Measurements from ENCODE around the gene CHAT.

- no peak for TF ChIP-seq CTCF (IDR thresholded peaks at IDR 0.05; ENCODE audit: low read depth, low read length, poor library complexity, severe bottlenecking)
- TF ChIP-seq EZH2phosphoT487 (IDR thresholded peaks at IDR 0.05; ENCODE audit: borderline replicate concordance, low read length): no peak
These were observed 13.9 kb downstream of the CHAT start for GRCh38 chr10:49627644-49628247.
